Heart right ventricle (tissue), 16 donors: Measurements from ENCODE around the gene ADCY5. TPM values are rescaled to one million over a fixed set of nuclear protein-coding genes. Genes with fewer than 3 reads are reported as not detected.

Source experiments
- ATAC-seq, 8 donors: fragments of 200-7000 bp; cut with Tn5 transposase; one replicate each; pipeline ENCODE4 v1.9.1; 2020; ENCODE audit warnings: mild to moderate bottlenecking in 8 of 8, moderate library complexity in 8 of 8, moderate number of reproducible peaks in 1 of 8
- DNase-seq, 2 donors: peaks; one replicate each; pipeline ENCODE4 v3.0.0-alpha.2; 2020
- H3K27ac ChIP-seq, 10 donors: fragments of 200-600 bp; sonication (generic) in 2 of 10; one replicate each; pipeline versions ENCODE4 v1.5.0 to v1.8.0; 2020 to 2022; ENCODE audit warnings: mild to moderate bottlenecking in 3 of 10
- H3K27me3 ChIP-seq, 7 donors: fragments of 200-600 bp; one replicate each; pipeline ENCODE4 v1.8.0; 2021 to 2022; ENCODE audit warnings: mild to moderate bottlenecking in 2 of 7
- H3K36me3 ChIP-seq, 9 donors: fragments of 200-600 bp; sonication (generic) in 1 of 9; one replicate each; pipeline versions ENCODE4 v1.5.0 to v1.8.0; 2020 to 2022; ENCODE audit warnings: mild to moderate bottlenecking in 2 of 9
- H3K4me1 ChIP-seq, 9 donors: fragments of 200-600 bp; sonication (generic) in 1 of 9; one replicate each; pipeline versions ENCODE4 v1.5.0 to v1.8.0; 2020 to 2022; ENCODE audit warnings: mild to moderate bottlenecking in 4 of 9
- H3K4me3 ChIP-seq, 10 donors: fragments of 200-600 bp; sonication (generic) in 2 of 10; one replicate each; pipeline versions ENCODE4 v1.5.0 to v1.8.0; 2020 to 2022; ENCODE audit warnings: mild to moderate bottlenecking in 7 of 10, moderate library complexity in 2 of 10
- H3K9me3 ChIP-seq, 11 donors: fragments of 200-600 bp in 10 of 11; sonication (generic) in 2 of 11; one replicate each; pipeline versions ENCODE4 v1.5.0 to v1.8.0; 2013 to 2022; ENCODE audit warnings: mild to moderate bottlenecking in 2 of 11, control low read depth in 1 of 11, moderate library complexity in 1 of 11
- CTCF ChIP-seq, 9 donors: fragments of 200-600 bp; sonication (generic) in 2 of 9; IDR thresholded peaks; one replicate each; pipeline versions ENCODE4 v1.5.0 to v1.8.0; 2021 to 2022; ENCODE audit warnings: antibody characterized with exemption in 9 of 9, mild to moderate bottlenecking in 5 of 9, moderate library complexity in 1 of 9
- WGBS, 2 donors: extraction: QIAGEN DNeasy Blood & Tissue Kit; methylation state at CpG; one replicate each; pipeline ENCODE4 v1.1.7; 2013; ENCODE audit warnings: inconsistent platforms in 1 of 2; 5-methylcytosine and 5-hydroxymethylcytosine counted together
- intact Hi-C, 10 donors: fragments of 100-400 bp; cut with DNase I; formaldehyde crosslinking; loops; one replicate each; pipeline versions ENCODE4 v1.11.1 to v1.14.2; 2022
- polyA plus RNA-seq, 2 donors: library from polyadenylated mRNA; stranded (reverse); fragments of 200-250 nt; gene quantifications; one replicate each; pipeline ENCODE4 v1.2.3, GENCODE V29; 2013
- total RNA-seq, 10 donors: library from RNA; stranded (reverse); fragmentation: NEBNext Ultra II Directional in 3 of 10; extraction: Animal tissue kit (Norgen Biotek cat#: 25700) in 3 of 10; gene quantifications; one replicate each; pipeline versions ENCODE4 v1.2.1 to v1.2.4, GENCODE V29; 2021 to 2023
- donor health status: Arrhythmogenic right ventricular cardiomyopathy.
- donor health status: ischemic (EF 13 %, LVEDD 7.1; RV severe dilation, severe dysfunction).
- donor health status: healthy with polysubstance abuse.
- donor health status: DM: no; HTN: yes; CAD: no.
- donor health status: DM: no; HTN: no; CAD: no.
- donor health status: ischemic (EF 25% LVEDD 6.9; RV normal size, moderate dysfunction).
- donor health status: ischemic (EF 25% LVEDD 5.7; RV mildly dilated, moderate dysfunction).
- donor health status: healthy.
- donor health status: DM: yes; HTN: yes; CAD: no.
- donor health status: Ischemic cardiomyopathy.
- donor health status: ischemic (EF 35%, LVEDD 5.7; RV mildly dilated, moderate dysfunction).
- donor health status: nonischemic (EF 11% LVEDD 7.7; RV severe dilation, severe dysfunction).
- donor health status: DM: yes; HTN: yes; CAD: no.
- donor health status: PGD.
- donor health status: ischemic (EF 29% LVEDD 5.4; RV normal size, mild dysfunction).
- donor health status: nonischemic (EF 23%, LVEDD 6.1; RV moderate dilation, normal function).

ADCY5 gene
- total and polyA plus RNA-seq, 12 donors = 37.2 to 245 (median 198) TPM

GRCh38 chr3:123424321-123424998, 24.4 kb downstream of the ADCY5 start:
- Histone ChIP-seq H3K4me1 (peaks cover 25 to 100% (median 83%) of the 10 kb centered on the region in 9 donors), H3K9me3 (no peaks in the 10 kb centered on the region), H3K36me3 (no peaks in the 10 kb centered on the region), H3K27me3 (no peaks in the 10 kb centered on the region), H3K4me3 (no peak overlapping the region), H3K27ac (peak overlapping the region; percentile 45 to 88 (median 86))
- ATAC-seq (peak in 7 of 8 donors; percentile 5 to 55 (median 27)), DNase-seq (peak; percentile 39 to 53)
- no peak for TF ChIP-seq CTCF (IDR thresholded peaks at IDR 0.05)
- WGBS, 2 donors = 38 to 44% methylated on average over 13 of the region's 13 CpGs
- intact Hi-C loops = no loop called here

- H3K36me3 ChIP-seq = no peaks in the 10 kb centered on the region
- H3K4me1 ChIP-seq = peaks cover 25 to 100% (median 83%) of the 10 kb centered on the region in 9 donors
- no peak for TF ChIP-seq CTCF (IDR thresholded peaks at IDR 0.05)
- no peaks in the 10 kb centered on the region for H3K9me3 ChIP-seq
- peak in 2 of 8 donors; percentile 1 to 2 for ATAC-seq
- WGBS, 2 donors = 54 to 59% methylated on average over 7 of the region's 7 CpGs
- intact Hi-C loops = no loop called here
- H3K27ac ChIP-seq = peak overlapping the region; percentile 45 to 88 (median 86)
- no peak for DNase-seq
- no peaks in the 10 kb centered on the region for H3K27me3 ChIP-seq
- no peak overlapping the region for H3K4me3 ChIP-seq
These were observed 25.1 kb downstream of the ADCY5 start for GRCh38 chr3:123423806-123424205.

- peaks cover 25 to 99% (median 79%) of the 10 kb centered on the region in 9 donors for H3K4me1 ChIP-seq
- 50 to 59% methylated on average over 12 of the region's 12 CpGs for WGBS, 2 donors
- peak in 1 of 9 donors; percentile 8 for TF ChIP-seq CTCF (IDR thresholded peaks at IDR 0.05)
- no peaks in the 10 kb centered on the region for H3K36me3 ChIP-seq
- ATAC-seq (peak; percentile 46 to 75 (median 64)), DNase-seq (peak; percentile 59 to 61)
- no peaks in the 10 kb centered on the region for H3K9me3 ChIP-seq
- no peak overlapping the region for H3K4me3 ChIP-seq
- H3K27ac ChIP-seq = peak overlapping the region; percentile 45 to 88 (median 86)
- intact Hi-C loops = no loop called here
- H3K27me3 ChIP-seq = no peaks in the 10 kb centered on the region
These were observed 25.9 kb downstream of the ADCY5 start for GRCh38 chr3:123423031-123423430.

- peaks cover 25 to 99% (median 81%) of the 10 kb centered on the region in 9 donors for H3K4me1 ChIP-seq
- intact Hi-C loops = no loop called here
These were observed 26.4 kb downstream of the ADCY5 start for GRCh38 chr3:123422457-123422856.

More at GRCh38 chr3:123422457-123422856, 26.4 kb downstream of the ADCY5 start:
- H3K27ac ChIP-seq = peak overlapping the region; percentile 45 to 88 (median 86)
- H3K9me3 ChIP-seq = no peaks in the 10 kb centered on the region
- H3K4me3 ChIP-seq = no peak overlapping the region
- DNase-seq (no peak), ATAC-seq (no peak)
- 77 to 83% methylated on average over 5 of the region's 5 CpGs for WGBS, 2 donors
- no peak for TF ChIP-seq CTCF (IDR thresholded peaks at IDR 0.05)
- H3K27me3 ChIP-seq = no peaks in the 10 kb centered on the region
- no peaks in the 10 kb centered on the region for H3K36me3 ChIP-seq
